ENCODE data around the gene HMG20B.

HMG20B gene

DNA sequence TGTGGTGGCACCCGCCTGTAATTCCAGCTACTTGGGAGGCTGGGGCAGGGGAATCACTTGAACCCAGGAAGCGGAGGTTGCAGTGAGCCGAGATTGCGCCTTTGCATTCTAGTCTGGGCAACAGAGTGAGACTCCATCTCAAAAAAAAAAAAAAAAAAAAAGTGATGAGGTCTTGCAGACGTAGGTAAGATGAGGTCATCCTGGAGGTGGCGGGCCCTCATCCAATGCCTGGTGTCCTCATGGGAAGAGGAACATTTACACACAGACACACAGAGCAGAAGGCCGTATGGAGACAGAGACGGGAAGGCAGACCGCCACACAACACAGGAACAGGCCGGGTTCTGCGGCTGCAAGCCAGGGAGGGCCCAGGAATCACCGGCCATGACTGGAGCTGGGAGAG, 49.5 kb downstream of the HMG20B start:
- DNase-seq = no peak

DNA sequence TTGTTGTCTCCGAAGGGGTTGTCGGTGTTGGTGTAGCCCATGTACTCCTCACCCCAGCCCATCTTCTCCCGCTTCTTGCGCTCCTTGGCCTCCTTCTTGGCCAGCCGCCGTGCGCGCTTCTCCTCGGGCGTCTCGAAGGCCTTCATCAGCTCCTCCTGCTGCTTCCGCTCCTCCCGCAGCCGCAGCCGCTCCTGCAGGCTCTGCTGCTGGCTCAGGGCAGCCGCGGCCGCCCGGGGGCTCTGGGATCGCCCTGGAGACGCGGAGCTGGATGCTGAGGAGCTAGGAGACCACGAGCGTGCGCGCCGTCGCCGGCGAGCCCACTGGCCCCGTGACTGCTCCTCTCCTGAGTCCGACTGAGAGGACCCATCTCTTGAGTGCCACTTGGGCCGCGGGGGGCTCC, 51.0 kb downstream of the HMG20B start:
- DNase-seq = no peak

DNA sequence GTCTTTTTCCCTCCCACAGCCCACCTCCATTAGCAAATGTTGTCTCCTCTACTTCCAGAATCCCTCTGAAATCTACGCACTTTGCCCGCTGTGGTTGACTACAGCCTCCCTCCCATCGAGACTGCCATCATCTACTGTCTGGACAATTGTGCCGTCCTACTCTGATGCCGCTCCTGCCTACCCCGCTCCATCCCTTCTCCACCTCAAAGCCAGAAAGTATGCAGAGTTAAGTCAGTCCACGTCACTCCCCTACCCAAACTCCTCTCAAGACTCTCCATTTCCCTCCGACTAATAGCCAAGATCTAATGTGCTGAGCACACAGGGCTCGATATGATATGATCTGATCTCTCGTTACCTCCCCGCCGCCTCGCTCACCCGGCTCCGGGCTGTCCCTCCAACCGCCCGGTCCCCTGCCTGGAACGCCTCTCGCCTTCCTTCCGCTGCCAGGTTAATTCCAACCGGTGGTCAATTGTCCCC, 53.3 kb downstream of the HMG20B start:
- DNase-seq = no peak

DNA sequence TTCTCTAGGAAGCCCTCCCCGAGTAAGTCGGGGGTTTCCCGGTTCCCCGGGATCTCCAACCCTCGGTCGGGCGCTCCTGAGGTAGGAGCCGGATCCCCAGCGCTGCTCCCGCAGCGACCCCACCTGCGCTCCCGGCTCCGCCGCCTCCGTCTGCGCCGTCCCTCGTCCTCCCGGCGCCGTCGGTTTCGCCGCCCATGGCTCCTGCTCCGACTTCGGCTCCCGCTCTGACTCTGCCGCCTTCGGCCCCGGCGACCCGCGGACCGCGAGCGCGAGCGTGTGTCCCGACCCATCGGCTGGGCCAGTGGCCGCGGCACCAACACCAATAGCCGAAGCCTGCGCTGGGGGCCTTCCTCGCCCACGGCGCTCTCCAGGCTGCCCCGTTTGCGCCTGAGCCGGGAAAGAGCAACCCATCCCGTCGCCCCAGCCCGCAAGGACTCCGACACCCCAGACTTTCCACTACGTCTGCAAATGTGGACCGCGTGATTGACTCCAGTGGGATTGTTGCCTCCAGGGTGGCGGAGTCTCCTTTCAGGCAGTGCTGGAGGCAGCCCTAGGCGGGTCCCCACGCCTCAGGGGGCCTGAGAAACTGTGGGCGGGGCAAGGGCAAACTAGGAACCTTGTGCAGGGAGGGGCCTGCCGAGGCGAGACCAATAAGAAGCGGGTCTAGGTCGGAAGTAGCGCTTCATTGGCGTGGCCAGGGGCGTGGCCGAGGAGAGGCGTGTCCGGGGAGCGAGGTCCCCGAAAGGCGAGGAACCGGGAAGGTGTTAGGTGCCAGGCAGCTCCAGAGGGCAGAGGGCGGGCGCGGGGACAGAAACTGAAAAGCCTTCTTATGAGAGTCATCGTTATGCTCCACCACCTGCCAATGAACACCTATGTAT, 54.0 kb downstream of the HMG20B start, which contains the start of gene CACTIN:
Gene CACTIN, minus strand, starts transcription at position 318 of the 878 bp plus-strand sequence. Its CDS starts 28 bp downstream, at position 290.
- peak; percentile 99 for DNase-seq

DNA sequence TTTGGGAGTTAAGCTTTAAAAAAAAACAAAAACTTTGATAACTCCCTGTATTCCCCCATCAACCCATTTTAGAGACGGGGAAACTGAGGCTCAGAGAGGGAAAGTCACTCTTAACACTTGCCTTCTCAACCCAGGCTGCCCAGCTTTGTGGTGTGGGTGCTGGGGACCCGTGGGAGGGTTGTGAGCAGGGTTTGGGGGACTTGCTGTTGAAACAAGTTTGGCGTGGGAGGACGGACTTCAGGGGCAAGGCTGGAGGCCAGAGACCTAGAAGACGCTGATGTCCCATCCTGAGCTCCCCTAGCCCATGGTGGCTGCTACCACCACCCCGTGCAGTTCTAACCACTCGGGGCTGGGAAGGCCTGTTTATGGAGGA, 54.6 kb downstream of the HMG20B start:
- DNase-seq = no peak

Data from CD4-positive, alpha-beta T cell treated with Interleukin-17A for 1 hour (primary cell).